MM.1S (cell line): ENCODE results near the gene DLX2.

ENCODE experiments used
- DNase-seq: peaks from one replicate; pipeline ENCODE4 v3.0.0-alpha.2; 2015
- H2AFZ ChIP-seq: fragments of 300-600 bp; sonication (generic); 2 replicates; pipeline ENCODE4 v1.6.0; 2016; ENCODE audit warnings: antibody characterized with exemption, low read length
- H3F3A ChIP-seq: fragments of 300-600 bp; sonication (generic); 2 replicates; pipeline ENCODE4 v1.6.1; 2016; ENCODE audit warnings: mild to moderate bottlenecking, antibody characterized with exemption, low read length, moderate library complexity, mixed read lengths; ENCODE audit not compliant: insufficient read depth
- H3K27ac ChIP-seq: fragments of 300-600 bp; sonication (generic); 2 replicates; pipeline ENCODE4 v1.5.1; 2016; ENCODE audit warnings: mild to moderate bottlenecking, low read length
- H3K27me3 ChIP-seq: fragments of 300-600 bp; sonication (generic); replicated peaks from 2 replicates; pipeline ENCODE4 v1.6.0; 2016; ENCODE audit warnings: low read length; ENCODE audit not compliant: insufficient read depth
- H3K36me3 ChIP-seq: fragments of 300-600 bp; sonication (generic); replicated peaks from 2 replicates; pipeline ENCODE4 v1.6.1; 2016; ENCODE audit warnings: mild to moderate bottlenecking, low read length, mixed read lengths; ENCODE audit not compliant: insufficient read depth
- H3K4me1 ChIP-seq: fragments of 300-600 bp; sonication (generic); 2 replicates; pipeline ENCODE4 v1.6.1; 2016; ENCODE audit warnings: low read length, mixed read lengths
- H3K4me2 ChIP-seq: fragments of 300-600 bp; sonication (generic); 2 replicates; pipeline ENCODE4 v1.6.0; 2016; ENCODE audit warnings: low read depth, low read length
- H3K4me3 ChIP-seq: fragments of 300-600 bp; sonication (generic); 2 replicates; pipeline ENCODE4 v1.5.1; 2016; ENCODE audit warnings: low read length, mixed read lengths
- H3K79me2 ChIP-seq: fragments of 300-600 bp; sonication (generic); 2 replicates; pipeline ENCODE4 v1.6.1; 2016; ENCODE audit warnings: mixed run types, low read length, mixed read lengths
- H3K9ac ChIP-seq: fragments of 300-600 bp; sonication (generic); 2 replicates; pipeline ENCODE4 v1.6.1; 2016; ENCODE audit warnings: low read length, mixed read lengths
- H3K9me2 ChIP-seq: fragments of 300-600 bp; sonication (generic); replicated peaks from 2 replicates; pipeline ENCODE4 v1.6.1; 2016; ENCODE audit warnings: mild to moderate bottlenecking, low read length, mixed read lengths; ENCODE audit not compliant: insufficient read depth
- H3K9me3 ChIP-seq: fragments of 300-600 bp; sonication (generic); replicated peaks from 2 replicates; pipeline ENCODE4 v1.6.1; 2016; ENCODE audit warnings: mild to moderate bottlenecking, low read length, mixed read lengths; ENCODE audit not compliant: insufficient read depth
- H4K20me1 ChIP-seq: fragments of 300-600 bp; sonication (generic); 2 replicates; pipeline ENCODE4 v1.6.1; 2016; ENCODE audit warnings: mild to moderate bottlenecking, low read length, moderate library complexity, mixed read lengths; ENCODE audit not compliant: insufficient read depth
- EZH2 ChIP-seq: fragments of 300-600 bp; sonication (generic); optimal IDR thresholded peaks from 2 replicates; pipeline ENCODE3; 2017; ENCODE audit warnings: low read depth, mild to moderate bottlenecking, antibody characterized with exemption, low read length, mixed read lengths
- EZH2phosphoT487 ChIP-seq: fragments of 300-600 bp; sonication (generic); IDR thresholded peaks from 2 replicates; pipeline ENCODE4 v1.6.1; 2018; ENCODE audit warnings: antibody characterized with exemption, low read length
- TF ChIP-seq, protein P1 (sequence below): fragments of 300-600 bp; sonication (generic); IDR thresholded peaks from 2 replicates; pipeline ENCODE4 v1.5.1; 2016; ENCODE audit warnings: antibody characterized with exemption, low read length, mixed read lengths

The DLX2 gene

DNA sequence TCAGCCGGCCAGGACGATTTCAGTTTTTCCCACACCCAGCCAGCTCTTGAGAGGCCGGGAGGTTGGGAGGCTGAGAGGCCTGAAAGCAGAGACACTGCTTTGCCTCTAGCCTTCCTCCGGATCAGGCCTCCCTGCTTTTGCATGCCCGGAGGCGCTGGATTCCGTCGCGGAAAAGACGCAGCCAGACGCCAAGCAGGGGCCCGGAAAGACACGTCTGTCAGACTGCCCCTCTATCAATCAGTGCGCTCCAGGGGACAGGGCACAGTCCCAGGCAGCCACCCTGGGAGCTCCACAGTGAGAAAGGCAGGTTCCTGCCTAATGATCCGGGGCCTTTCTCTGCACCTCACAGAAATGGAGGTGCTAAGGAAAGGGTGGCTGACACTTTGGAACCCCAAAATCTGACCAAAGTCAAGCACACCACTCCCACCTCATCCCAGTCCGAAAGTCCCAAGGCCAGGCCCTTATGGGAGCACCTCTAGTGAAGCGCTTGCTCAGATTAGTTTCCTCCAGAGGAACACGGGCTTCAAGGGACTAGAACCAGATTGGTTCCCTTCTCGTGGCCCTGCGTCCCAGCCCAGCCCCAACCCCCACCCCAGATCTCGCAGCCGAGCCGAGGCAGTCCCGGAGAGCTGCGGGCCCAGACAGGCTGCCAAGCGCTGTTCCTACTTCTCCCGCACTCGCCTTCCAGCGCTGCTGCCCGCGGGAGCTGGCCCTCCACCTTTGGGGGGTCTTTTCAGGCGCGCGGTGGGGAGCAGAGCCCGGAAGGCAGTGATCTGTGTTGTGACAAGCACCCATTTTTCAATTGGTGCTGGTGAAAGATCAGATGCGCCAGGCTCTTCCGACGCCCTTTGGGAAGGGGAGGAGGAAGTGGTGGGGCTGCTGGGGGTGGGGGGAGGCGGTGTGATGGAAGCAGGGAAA lies 12.4 kb downstream of the DLX2 start:
- Histone ChIP-seq H3K79me2 (no peaks in the 10 kb centered on the region), H3K9me2 (no peaks in the 10 kb centered on the region), H3K27me3 (peaks cover 93% of the 10 kb centered on the region), H4K20me1 (no peaks in the 10 kb centered on the region), H3F3A (no peaks in the 10 kb centered on the region), H3K4me2 (no peak overlapping the region), H3K4me1 (0 out of 2 replicates have a peak, but pooled peaks cover 6% of the 10 kb centered on the region), H2AFZ (no peak overlapping the region), H3K9ac (no peak overlapping the region), H3K36me3 (no peaks in the 10 kb centered on the region), H3K9me3 (no peaks in the 10 kb centered on the region), H3K27ac (no peak overlapping the region), H3K4me3 (no peak overlapping the region)
- TF ChIP-seq, protein P1, sequence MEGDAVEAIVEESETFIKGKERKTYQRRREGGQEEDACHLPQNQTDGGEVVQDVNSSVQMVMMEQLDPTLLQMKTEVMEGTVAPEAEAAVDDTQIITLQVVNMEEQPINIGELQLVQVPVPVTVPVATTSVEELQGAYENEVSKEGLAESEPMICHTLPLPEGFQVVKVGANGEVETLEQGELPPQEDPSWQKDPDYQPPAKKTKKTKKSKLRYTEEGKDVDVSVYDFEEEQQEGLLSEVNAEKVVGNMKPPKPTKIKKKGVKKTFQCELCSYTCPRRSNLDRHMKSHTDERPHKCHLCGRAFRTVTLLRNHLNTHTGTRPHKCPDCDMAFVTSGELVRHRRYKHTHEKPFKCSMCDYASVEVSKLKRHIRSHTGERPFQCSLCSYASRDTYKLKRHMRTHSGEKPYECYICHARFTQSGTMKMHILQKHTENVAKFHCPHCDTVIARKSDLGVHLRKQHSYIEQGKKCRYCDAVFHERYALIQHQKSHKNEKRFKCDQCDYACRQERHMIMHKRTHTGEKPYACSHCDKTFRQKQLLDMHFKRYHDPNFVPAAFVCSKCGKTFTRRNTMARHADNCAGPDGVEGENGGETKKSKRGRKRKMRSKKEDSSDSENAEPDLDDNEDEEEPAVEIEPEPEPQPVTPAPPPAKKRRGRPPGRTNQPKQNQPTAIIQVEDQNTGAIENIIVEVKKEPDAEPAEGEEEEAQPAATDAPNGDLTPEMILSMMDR, result no peak
- TF ChIP-seq EZH2, result no peak
- no peak for TF ChIP-seq EZH2phosphoT487
- DNase-seq, result no peak

DNA sequence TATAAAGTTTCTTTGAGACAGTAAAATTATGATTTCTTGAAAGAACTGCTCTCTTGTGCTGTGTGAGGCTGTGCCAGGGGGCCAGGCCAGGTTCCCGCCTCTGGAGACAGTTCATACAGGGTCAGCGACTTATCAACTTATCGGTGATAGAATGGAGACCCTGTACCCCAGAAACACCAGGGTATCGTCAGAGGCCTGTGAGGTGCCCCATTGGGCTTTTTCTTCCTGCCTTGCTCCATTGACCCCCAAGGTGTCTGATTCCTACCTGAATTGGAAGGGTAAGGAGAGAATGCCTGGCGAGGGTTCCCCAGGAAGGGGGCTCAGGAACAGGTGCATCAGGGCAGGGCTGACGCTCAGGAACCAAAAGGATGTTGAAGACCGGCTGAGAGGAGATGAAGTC lies 13.1 kb downstream of the DLX2 start:
- Histone ChIP-seq H4K20me1 (no peaks in the 10 kb centered on the region), H3K36me3 (no peaks in the 10 kb centered on the region), H3K9me2 (no peaks in the 10 kb centered on the region), H3K4me2 (no peak overlapping the region), H3K4me1 (0 out of 2 replicates have a peak, but pooled peaks cover 6% of the 10 kb centered on the region), H3K4me3 (no peak overlapping the region), H3K79me2 (no peaks in the 10 kb centered on the region), H3K9ac (no peak overlapping the region), H3K9me3 (no peaks in the 10 kb centered on the region), H2AFZ (no peak overlapping the region), H3K27ac (no peak overlapping the region), H3F3A (no peaks in the 10 kb centered on the region), H3K27me3 (peaks cover 93% of the 10 kb centered on the region)
- DNase-seq, result no peak
- TF ChIP-seq EZH2, result no peak
- no peak for TF ChIP-seq EZH2phosphoT487
- TF ChIP-seq, protein P1, result no peak

DNA sequence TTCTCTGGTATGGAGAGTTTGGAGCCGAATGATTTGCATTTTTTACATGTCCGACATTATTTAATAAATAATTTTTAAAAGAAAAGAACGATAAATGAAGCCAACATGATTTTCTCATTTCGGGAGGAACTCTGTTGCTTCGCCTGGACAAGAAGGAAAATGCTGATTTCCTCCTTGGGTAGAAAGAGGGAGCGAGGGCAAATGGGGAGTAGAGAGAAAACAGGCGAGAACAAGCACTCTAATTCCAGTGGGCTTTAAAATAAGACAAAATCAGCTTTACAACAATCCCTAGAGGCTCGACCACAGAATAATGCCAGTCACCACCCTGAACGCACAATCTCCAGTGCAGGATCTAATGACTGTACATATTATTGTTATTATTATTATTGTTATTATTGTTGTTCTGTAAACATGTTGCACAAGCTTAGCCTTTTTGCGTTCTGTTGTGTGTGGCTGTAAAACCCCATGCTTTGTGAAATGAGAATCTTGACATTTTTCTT lies 13.6 kb downstream of the DLX2 start:
- Histone ChIP-seq H3K27me3 (peaks cover 93% of the 10 kb centered on the region), H3K4me1 (0 out of 2 replicates have a peak, but pooled peaks cover 6% of the 10 kb centered on the region)

More for the DNA sequence above, 13.6 kb downstream of the DLX2 start:
- Histone ChIP-seq H3K4me3 (no peak overlapping the region), H3K79me2 (no peaks in the 10 kb centered on the region), H3K9me3 (no peaks in the 10 kb centered on the region), H3K36me3 (no peaks in the 10 kb centered on the region), H3K9me2 (no peaks in the 10 kb centered on the region), H3K27ac (no peak overlapping the region), H3K4me2 (no peak overlapping the region), H2AFZ (no peak overlapping the region), H3F3A (no peaks in the 10 kb centered on the region), H3K9ac (no peak overlapping the region), H4K20me1 (no peaks in the 10 kb centered on the region)
- no peak for DNase-seq
- TF ChIP-seq, protein P1, result no peak
- TF ChIP-seq EZH2phosphoT487 (no peak), EZH2 (no peak)
